Cerebellar cortex (tissue), 1 donor: ENCODE data around the gene MT1M.

Experiments
- DNase-seq: peaks from one replicate; pipeline ENCODE4 v3.0.0-alpha.2; 2015; ENCODE audit warnings: low spot score

MT1M gene

DNA sequence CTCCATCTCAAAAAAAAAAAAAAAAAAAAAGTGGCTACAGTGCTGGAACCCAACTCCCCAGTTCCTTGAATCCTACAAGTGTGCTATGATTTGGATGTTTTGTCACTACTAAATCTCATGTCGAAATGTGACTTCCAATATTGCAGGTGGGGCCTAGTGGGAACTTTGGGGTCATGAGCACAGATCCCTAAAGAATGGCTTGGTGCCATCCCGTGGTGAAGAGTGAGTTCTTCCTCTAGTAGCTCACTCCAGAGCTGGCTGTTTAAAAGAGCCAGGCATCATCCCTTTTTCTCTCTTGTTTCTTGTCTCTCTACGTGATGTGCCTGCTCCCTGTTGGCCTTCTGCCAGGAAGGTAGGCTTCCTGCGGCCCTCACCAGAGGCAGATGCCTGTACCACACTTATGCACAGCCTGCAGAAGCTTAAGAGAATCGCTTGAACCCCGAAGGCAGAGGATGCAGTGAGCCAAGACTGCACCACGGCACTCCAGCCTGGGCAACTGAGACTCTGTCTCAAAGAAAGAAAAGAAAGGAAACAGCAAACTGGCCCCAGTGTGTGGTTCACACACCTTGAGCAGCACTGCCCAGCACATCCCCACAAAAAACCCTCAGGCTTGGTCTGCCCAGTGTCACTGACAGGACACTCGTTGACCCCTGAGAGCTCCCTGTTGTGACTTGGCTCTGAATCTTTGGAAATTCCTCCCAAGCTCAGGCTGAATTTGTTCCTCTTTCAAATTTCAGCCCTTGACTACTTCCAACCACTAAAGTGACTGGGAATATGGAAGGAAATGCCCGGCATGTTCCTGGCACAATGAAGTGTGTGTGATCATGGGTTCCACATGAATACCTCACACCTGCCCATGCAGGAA lies 3.7 kb upstream of the MT1M start:
- DNase-seq, result no peak

DNA sequence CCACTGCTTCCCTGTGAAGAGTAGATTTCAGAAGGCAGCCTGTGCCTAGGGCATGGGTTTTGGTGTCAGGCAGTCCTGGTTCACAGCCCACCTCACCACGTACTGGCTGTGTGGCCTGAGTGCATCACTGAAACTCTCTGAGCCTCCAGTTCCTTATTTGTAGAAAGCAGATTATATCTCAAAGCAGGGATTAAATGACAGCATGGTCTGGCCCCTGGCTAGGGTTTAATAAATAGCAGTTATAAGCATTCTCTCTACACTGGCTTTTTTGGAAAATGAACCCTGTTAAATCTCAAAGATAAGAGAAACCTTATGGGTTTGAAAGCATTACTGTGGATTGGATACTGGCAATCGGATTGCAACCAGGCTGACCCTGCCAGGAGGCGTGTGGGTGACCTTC lies 2.9 kb upstream of the MT1M start:
- no peak for DNase-seq

- DNase-seq, result no peak
These were observed 2.3 kb upstream of the MT1M start for GRCh38 chr16:56630134-56630533.

DNA sequence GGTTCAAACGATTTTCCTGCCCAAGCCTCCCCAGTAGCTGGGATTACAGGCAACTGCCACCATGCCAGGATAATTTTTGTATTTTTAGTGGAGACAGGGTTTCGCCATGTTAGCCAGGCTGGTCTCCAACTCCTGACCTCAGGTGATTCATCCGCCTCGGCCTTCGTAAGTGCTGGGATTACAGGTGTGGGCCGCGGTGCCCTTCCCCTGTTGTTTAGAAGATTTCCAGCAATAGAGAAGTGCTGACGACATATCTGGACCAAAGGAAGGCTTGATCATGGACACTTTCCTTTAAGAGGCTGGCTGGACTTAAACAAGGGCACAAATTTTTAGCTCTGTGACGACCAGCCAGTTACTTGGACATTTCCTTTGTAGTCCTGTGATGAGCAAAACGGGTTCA lies 1.3 kb upstream of the MT1M start:
- DNase-seq, result no peak

- no peak for DNase-seq
These were observed 665 bp upstream of the MT1M start for GRCh38 chr16:56631832-56632155.

DNA sequence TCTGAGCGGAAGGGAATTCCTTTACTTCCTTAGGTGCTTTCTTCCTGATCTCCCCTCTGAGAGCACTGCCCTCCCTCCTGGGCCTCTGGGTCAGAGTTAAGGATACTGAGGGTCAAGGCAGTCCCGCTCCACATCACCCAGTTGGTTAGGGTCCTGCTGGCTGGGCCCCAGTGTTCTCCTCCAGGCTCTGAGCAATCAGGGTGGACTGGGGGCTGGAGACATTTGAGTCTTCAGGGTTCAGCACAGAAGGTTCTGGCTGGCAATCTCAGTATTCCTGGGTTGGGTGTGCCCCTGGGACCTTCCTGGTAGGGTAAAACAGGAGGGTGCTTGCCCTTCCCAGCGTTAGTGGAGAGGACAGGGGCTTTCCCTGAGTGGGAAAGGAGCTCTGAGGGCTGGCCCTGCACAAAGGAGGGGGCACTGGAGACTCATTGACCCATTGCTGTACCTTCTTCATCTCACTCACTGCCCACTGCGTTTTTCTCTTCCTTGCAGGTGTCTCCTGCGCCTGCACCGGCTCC lies 448 bp downstream of the MT1M start:
- no peak for DNase-seq

- DNase-seq, result no peak
These were observed 1.1 kb downstream of the MT1M start for GRCh38 chr16:56633535-56633934.

- no peak for DNase-seq
These were observed 2.4 kb downstream of the MT1M start for GRCh38 chr16:56634715-56635440.

DNA sequence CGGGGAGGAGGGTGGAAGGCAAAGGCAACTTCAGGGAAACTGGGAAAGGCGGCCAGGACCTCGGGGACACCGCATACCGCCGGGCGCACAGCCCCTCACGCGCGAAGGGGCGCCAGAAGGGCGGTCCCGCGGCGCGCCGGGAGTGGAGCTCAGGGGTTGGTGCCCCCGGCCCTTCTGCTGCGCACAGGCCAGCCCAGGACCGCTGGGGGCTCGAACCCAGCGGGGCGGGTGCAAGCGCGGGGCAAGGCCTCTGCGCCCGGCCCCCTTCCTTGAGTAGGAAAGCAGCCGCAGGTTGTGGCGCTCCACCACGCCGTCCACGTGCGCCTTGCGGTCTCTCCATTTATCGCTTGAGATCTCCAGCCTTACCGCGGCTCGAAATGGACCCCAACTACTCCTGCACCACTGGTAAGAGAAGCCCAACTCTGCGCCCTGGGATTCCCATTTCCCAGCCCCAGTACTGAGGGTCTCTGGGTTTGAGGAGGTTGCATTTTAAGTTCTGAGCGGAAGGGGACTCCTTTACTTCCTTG lies 3.0 kb downstream of the MT1M start:
- no peak for DNase-seq

GRCh38 chr16:56636616-56637413 lies 4.4 kb downstream of the MT1M start:
- no peak for DNase-seq

GRCh38 chr16:56637814-56638750 lies 5.6 kb downstream of the MT1M start, which contains the start of gene MT1A:
Gene MT1A, plus strand, starts transcription at chr16:56638666. Its CDS starts 73 bp downstream, at chr16:56638739.
- DNase-seq, result no peak

DNA sequence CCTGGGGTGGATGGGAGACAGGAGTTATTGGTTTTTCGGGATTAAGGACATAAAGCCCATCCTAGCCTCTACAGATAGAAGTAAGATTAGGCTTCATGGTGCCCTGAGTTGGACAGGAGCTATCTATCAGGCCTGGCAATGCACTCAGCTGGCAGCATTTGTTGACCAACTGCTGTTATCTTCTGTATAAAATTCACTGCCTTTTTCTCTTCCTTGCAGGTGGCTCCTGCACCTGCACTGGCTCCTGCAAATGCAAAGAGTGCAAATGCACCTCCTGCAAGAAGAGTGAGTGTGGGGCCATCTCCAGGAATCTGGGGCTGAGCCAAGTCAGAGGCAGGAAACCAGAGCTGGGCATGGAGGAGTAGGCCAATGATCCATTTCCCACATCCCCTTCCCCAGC lies 6.6 kb downstream of the MT1M start:
- DNase-seq, result no peak

DNA sequence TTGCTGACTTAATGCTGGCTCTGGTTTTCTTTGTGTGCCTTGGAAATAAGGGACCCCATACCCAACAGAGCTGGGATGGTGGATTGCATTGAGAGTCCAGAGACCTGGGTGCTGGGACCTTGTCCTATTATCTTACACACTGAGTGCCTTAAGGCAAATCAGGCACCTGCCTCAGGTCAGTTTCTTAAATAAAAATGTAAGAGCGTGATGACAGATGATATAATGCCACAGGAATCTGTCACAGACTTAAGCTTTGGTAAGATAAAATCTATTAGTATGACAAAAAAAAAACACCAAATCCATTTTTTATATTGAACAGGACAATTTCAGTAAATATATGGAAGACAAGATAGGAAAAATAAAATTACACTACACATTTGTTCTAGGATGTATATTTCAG lies 7.6 kb downstream of the MT1M start:
- DNase-seq, result no peak

DNA sequence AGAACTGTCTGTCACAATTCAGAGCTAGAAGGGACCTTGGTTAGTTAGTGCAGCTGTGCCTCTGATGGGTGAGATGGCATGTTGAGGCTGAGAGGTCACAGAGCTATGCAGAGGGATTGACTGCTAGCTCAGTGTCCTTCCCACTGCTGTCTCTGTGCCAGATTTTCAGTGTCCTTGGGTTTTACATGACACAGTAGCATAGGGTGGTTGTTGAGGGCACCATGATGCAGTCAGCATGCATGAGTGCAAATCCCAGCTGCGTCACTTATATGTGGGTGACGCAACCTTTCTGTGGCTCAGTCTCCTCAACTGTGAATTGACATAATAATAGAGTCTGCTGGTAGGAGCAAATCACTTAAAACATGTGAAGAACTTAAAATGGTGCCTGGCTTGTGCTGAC lies 8.7 kb downstream of the MT1M start:
- no peak for DNase-seq

DNA sequence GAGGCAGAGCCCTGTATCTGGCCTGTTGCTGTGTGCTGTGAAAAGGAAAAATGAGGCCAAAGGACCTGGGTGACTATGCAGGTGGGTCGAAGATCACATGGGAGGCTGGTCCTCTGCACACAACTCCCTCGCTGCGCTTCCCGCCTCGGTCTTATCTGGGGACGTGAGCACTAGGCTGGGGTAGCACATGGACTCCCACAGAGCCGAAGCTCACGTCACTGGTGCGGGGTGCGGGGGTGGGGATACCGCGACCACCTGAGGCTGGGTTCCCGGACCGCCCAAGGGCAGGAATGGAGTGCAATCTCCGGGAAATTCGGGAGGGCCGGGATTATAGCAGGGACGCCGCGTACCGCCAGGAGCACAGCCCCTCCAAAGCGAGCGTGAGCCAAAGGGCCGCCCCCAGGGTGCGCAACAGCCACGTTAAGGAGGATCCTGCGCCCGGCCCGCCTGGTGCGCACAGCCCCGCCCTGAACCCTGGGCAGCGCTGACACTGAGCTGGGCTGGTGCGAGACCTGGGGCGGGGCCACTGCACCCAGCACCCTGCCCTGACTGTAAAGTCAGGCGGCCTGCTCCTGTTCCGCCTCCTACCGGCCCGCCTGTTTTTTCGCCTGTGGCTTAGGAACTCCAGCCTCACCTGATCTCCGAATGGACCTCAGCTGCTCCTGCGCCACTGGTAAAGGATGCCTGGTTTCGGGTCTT lies 10.8 kb downstream of the MT1M start:
- DNase-seq, result peak; percentile 20

DNA sequence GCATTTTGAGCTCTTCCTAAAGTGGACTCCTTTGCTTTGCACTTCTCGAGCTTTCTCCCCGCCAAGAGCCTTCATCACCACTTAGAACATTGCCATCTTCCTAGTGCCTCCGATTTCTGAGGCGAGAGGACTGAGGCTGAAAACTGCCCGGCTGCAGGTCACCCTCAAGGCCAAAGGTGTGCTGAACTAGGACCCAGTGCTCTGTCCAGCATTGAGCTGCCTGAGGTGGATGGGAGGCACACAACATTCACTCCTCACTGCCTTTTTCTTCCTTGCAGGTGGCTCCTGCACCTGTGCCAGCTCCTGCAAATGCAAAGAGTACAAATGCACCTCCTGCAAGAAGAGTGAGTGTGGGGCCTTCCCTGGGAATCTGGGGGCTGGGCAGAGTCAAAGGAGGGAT lies 11.4 kb downstream of the MT1M start:
- no peak for DNase-seq

DNA sequence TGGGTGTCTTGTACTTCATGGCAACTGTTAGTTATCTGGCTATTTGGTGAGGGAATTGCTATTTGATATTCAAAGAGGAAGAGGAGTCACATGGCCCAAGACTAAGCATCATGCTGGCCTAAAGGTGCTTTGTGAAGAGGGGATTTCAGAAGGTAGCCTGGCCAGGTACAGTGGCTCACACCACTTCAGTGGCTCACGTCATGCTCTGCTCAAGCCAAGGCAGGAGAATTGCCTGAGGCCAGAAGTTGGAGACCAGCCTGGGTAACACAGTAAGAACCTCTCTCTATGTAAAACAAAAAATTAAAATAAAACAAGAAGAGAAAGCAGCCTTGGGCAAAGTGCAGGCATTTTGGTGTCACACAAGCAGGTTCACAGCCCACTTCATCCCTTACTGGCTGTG lies 12.9 kb downstream of the MT1M start:
- DNase-seq, result no peak

DNA sequence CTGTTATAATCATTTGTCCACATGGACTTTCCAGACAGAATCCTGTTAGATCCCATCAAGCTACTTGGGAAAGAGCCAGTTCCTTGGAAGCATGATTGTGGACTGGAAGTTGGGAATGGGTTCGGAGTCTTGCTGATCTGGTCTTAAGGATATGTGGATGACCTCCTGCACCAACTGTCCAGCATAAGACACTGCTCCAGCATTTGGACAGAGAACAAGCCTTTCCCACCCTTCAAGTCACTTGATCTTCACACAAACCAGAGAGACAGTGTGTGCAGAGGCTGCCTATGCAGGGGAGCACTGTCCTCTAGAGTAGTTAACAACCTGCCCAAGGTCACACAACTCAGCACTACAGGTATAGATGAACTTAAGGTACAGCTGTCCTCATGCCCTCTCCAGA lies 13.4 kb downstream of the MT1M start:
- DNase-seq, result no peak

- DNase-seq, result no peak
These were observed 15.4 kb downstream of the MT1M start for GRCh38 chr16:56647641-56648431.

DNA sequence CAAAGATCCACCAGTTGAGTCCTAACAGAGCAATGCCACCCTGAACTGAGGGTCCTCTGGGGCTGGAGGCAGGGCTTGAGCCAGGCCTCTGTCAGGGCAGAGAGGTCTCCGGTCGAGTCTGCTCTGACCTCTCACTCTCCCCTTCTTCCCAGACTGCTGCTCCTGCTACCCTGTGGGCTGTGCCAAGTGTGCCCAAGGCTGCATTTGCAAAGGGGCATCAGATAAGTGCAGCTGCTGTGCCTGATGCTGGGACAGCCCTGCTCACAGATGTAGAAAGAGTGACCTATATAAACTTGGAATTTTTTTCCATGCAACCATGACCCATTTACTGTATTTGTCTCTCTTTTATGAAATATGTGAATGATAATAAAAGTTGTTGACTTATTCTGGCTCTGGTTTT lies 16.8 kb downstream of the MT1M start:
- no peak for DNase-seq
